NCI-H1694 treated with DMSO at 0.1 percent for 48 hours (cell line): Measurements from ENCODE around the gene FAM216B.
"Not testable (repeated sequence)": the region's sequence is repeated elsewhere in the genome, so short reads cannot be mapped to it uniquely, and the experiment has no call there.

Experiments
- DNase-seq: peaks from one replicate; lab custom pipeline; 2025; lab: John Stamatoyannopoulos, UW

Gene FAM216B

DNA sequence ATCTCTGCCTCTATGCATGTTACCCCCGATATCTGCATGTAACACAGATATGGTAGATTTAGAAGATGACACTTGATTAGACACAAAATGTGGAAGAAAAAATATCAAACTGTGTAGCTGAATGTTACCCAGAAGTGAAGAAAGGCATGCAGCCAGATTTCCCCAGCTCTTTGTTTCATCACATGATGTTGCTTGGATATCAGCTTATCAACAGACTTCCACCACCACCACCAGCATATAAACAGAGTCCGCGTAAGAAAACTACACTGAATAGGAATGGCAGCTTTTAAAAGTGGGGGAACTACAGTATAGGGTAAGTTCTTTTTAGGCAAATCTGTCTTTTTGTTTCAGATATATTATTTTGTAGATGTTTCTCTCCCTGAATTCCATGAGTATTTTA, at the start of gene FAM216B:
Gene FAM216B (plus strand): TSS at position 233 of the 400 bp plus-strand sequence. CDS start 2,484 bp downstream, outside the sequence.
- no peak for DNase-seq

DNA sequence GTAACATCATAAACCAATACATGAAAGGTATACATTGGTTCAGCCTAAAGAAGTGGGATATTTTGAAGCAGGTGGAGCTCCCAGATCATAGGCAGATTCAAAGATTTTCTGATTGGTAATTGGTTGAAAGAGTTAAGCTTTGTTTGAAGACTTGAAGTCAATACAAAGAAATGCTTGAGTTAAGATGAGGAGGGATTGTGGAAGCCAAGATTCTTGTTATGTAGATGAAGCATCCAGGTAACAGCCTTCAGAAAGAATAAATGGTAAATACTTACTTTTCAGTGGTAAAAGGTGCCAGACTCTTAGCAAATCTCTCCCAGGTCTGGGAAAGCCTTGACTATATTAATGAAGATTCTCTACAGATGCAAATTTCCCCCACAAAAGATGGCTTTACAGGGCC, 49.3 kb upstream of the FAM216B start:
- DNase-seq: no peak

DNA sequence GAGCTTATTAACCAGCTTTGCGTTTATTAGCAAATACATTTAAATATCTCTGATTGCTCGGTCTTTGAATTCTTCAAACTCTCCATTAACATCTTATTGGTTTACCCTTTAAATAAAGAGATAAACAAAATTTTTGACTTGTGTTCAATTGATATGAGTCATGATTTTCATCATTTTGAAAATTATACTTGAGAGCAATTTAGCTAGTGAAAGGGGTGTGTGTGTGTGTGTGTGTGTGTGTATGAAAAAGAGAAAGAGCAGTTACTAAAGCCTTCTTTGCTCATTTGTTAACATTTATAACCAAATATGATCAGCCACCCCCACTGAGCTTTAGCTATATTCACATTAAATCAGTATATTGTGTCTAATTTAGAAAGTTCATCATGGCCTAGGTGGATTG, 48.3 kb upstream of the FAM216B start:
- DNase-seq: no peak

DNA sequence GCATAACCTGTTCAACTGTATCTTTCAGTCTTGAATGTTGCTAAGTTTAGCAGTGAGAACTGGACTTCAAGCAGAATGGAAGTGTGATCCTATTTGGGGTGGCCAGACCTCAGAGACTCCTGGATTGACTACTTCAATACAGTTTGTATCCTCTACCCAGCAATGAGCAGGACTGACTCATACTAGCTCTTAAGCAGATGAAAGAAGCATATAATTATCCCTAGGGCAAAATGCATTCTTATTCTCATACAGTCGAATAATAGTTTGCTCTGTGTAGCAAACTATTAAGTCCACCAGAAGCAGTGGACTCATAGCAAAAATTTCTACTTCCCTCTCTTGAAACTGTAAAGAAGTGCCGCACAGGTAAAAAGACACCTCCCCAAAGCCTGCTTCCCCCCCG, 46.4 kb upstream of the FAM216B start:
- no peak for DNase-seq

DNA sequence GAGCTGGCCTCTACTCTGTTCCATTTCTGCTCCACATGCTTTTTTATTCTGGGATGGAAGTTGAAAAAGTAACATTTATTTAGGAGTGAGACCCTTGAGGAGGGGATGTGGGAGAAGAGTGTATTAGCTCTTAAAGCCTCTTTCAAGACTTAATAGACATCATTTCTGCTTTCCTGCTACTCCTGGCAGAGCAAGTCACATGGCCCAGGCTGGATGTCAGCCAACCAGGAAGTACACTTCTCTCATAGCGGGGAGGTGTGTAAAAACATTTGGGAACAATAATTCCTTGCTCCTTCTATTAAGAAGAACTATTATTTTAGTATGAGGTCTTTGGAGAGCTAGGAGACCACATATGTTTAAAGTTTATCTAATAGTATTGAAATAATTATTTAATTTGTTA, 40.6 kb upstream of the FAM216B start:
- DNase-seq: no peak

DNA sequence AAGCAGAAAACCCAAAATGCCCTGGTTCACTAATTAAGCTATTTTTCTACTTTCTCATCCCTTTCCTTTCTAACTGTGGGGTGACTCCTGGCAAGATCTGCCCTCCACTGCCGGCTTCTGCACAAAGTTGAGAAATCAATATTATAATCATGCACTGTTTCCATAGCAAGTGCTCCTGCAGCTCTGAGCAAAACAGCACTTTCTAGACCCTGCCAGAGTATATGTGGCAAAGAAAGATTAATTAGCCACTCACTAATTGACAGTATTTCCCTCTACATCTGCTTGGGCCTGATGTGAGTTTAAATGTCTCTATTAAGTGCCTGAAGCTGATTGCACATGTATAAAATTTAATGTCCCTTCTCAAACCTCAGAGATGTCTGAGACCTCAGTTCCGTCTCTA, 39.5 kb upstream of the FAM216B start:
- no peak for DNase-seq

DNA sequence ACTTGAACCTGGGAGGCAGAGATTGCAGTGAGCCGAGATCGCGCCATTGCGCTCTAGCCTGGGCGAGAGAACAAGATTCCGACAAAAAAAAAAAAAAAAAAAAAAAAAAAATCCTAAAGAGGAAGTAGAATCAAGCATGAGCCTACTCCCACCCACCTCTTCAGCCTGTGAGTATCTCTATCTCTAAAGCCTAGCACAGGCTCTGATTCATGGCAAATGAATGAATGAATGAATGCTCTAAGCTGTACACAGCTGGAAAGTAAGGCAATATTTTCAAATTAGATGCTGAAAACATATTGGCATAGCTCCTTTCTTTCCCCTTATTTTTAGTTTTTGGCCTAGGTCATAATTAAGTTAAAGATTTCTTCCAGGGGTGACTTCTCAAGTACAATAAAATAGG, 35.7 kb upstream of the FAM216B start:
- DNase-seq: no peak

DNA sequence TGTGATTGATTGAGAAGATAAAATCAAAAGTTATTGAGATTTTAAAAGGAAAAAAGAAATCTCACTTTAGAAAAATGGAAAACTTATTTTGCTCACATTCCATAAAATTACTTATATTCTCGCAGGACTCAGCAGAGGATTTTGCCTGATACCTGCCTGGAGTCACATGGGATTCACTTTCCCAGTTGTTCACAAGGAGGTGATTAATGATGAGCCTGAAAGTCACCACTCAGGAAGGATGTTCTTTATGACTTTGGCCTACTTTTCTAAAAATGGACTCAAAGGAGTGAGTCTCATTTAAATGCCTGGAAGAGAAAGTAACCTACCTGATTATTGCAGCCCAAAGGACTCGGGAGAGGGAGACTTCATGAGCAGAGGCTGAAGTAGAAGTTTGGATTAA, 34.5 kb upstream of the FAM216B start:
- DNase-seq: no peak

DNA sequence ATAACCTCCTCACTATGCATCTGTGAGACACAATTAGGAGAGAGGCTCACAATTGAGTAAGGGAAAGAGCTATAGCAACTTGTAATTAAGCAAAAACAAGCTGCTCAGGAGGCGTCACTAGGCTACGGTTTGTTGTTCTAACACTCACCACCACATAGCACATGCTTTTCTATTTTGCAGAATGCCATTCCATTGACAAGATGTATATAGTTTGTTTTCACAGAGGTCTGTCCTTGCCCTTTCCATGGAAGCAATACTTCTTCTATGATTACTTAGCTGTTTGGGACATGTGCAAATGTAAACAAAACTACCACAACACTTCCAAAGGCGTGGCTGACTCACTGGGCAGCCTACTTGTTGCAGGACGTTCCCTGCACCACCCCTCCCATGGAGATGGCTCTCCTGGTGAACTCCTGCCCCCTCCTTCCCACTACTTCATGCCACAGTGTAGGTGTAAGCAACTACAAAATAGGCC, 33.9 kb upstream of the FAM216B start:
- no peak for DNase-seq

DNA sequence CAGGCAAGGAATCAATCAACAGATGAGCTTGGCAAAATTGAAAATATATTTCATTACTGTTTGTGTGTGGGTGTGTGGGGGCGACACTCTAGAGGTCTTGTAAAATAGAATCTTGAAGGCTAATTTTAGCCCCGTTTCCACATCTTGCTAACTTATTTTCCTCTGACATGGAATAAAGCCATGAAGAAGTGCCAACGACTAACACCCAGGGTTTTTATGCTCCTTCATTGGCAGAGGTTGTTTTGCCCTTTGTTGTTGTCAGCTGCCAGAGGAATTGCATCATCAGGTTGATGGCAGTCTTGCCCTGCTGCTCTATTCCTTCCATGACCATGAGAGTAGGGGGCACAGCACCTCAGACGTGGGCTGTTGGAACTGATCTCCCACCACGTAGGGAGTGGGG, 30.6 kb upstream of the FAM216B start:
- no peak for DNase-seq

DNA sequence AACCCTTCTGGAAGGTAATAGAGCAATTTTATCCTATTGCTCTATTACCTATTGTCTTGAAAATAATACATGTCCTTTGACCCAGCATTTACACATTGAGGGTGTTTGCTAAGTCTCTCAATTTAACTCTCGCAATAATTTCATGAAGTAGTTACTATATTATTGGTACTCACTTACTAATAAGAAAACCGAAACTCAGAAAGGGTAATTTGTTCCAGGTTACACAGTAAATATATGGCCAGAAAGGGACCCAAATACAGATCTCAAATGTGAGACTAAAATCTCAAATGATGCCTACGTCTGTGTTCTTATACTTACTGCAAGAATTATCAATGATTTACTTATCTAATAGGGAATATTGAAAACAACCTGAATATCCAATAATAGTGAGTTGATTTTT, 29.7 kb upstream of the FAM216B start:
- no peak for DNase-seq

DNA sequence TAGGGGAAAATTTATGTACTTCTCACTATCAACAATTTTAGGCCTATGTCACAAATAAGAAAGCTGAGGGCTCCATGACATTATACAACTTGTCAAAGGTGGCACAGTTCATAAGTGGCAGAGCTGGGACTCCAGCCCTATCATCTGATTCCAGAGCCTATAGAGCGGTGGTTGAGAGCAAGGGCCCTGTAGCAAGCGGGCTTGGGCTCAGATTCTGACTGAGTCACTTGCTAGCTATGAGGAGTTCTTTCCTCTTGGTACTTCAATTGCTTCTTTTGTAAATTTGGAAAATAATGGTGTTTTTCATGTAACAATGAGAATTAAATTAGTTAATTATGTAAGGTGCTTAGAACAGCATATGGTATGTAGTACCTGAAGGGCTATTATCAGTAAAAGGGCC, 28.7 kb upstream of the FAM216B start:
- no peak for DNase-seq

DNA sequence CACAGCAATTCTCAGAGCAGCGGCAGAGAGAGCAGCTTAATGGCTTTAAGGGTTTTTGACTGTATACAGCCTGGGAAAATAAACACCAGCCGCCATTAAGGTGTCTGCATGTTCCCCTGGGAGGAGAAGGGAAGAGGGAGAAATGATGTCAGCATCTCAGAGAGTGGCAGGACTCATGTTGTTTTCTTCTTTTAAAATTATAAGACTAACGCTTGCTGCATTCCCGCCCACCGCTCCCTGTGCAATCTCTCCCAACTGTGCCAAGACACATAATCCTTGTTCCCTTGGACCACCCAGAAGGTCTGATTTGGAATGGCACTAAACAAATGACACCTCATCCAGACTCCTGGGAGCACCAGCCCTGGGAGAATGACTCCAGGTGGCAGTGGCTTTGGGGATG, 27.7 kb upstream of the FAM216B start:
- DNase-seq: no peak

DNA sequence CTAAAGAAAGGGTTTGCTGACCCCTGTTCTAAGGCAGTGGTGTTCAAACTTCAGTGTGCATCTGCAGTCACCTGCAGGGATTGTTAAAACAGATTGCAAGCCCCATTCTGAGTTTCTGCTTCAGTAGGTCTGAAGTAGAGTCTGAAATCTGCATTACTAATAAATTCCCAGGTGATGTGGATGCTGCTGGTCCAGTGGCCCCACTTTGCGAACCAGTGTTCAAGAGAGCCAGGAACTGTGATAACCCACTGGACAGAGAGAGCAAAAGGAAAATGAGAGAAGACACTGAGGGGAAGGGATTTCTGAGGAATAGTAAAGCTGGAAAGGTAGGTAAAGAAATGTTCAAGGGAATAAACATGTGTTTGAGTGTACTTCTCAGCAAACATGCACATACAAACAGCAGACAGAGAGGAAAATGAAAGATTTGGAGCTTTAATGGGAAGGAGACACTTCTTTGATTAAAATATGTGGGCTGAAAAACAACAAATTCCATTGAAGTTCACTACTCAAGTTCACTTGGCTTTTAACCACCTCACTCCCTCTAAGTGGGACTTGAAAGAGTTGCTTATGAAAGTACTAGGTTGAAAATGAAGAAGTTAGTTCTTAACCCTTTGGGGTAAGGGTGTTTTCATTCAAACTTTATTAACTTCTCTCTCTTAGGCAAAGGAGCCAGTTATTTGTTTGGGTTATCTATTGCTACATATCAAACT, 26.4 kb upstream of the FAM216B start:
- DNase-seq: no peak

DNA sequence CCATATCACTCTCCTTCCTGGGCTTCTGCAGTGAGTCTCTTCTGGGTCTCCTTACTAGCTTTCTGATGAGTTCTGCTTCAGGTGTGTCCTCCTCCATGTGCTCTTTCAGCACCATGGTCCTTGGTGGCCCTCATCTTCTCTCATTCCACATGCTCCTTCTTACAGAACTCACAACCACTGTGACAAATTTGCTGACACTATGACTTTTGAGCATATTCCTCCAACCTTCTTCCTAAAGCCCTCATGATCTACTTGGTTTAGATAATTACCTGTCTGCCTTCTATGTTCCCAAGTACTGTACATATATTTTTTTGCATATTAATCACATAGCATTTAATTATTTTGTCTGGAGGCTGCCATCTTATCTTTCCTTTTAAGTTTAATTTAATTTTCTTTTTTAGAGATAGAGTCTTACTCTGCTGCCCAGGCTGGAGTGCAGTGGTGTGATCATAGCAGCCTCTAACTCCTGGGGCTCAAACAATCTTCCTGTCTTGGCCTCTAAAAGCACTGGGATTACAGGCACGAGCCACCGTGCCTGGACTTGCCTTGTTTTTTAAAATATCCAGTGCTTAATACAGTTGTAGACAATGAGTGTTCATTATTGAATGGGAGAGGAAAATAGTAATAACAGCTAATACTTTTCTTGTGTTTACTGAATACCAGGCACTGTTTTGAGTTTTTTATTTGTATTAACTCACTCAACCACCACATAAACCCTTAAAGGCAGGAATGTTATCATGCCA, 23.5 kb upstream of the FAM216B start:
- no peak for DNase-seq

DNA sequence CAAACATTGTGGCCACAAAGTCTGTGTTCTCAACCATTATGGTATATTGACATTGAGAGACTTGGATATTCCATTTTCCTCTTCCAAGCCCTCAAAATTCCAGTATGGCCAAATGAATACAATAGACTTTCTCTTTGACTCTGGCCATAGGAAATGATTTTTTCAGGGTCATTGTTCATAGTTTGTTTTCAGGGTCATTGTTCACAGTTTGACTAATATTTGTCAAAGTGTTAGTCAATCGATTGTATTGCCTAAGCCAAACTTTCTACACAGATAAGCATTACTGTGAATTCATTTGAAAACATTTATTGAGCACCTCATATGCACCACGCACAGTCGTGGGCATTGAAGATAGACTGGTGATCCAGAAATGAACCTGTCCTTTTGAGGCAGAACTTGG, 22.9 kb upstream of the FAM216B start:
- DNase-seq: no peak

DNA sequence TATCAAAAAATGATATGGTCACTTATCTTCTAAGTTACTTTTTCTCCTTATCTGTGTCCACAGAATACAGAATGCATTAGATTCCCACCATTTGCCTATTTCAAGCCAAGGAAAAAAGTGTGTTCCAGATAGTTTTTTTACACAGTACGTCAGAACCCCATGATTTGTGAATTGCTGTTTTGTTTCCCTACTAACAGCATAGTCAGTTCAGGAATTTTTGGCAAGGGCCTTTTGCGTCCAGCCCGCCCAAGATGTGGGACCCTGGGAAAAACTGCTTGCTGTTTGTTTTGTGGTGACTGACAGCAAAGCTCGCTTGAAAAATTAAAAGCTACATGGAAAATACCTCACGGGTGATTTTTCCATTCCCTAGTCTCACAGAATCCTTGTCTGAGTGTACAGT, 20.4 kb upstream of the FAM216B start:
- no peak for DNase-seq

DNA sequence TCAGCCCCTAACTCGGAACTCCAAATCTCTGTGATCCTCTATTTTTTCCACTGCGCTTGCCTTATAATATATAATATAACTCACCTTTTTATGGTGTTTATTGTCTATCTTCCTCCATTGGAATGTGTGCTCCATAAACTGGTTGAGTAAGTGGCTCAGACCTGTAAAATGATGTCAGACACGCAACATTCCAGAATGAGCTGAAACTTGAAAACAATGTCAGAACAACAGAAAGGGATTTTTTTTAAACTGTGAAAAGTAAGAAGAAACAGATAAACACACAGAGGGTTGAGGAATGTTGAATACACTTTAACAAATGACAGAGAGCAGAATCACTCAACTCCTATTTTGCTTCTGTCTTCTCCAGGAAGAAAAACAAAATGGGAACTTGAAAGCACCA, 19.1 kb upstream of the FAM216B start:
- DNase-seq: no peak

DNA sequence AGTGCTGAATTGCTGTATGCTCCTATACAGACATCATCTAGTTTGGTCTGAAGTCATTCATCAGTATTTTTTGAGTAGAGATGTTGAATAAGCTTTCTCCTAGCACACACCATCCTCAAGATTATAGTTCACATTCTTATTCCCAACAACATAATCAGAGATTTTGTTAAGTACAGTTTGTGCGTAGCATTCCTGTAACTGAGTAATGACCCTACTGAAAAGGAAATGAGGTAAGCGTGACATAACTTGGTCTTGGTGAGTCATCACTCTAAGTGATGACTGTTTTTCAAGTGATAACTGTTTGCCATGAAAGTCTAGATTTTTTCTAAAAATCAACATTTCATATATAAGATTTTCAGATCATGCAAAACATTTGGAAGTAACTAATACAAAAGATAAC, 18.5 kb upstream of the FAM216B start:
- DNase-seq: no peak

DNA sequence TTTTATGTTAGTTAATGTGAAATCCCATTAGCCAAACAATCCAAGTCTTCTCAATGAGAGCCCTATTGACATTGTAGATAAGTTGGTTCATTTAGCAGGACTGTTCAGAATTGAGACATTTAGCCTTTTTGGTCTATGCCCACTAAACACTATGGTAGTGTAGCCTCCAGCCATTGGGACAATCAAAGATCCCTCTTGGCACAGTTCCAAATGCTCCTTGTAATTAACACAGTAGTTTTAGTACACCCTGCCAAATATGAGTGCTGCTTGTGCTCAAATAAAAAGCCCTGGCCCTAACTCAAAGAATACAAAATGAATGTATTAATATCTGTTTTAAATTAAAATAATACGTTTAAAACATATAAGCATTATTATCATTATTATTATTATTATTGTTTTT, 15.4 kb upstream of the FAM216B start:
- no peak for DNase-seq

DNA sequence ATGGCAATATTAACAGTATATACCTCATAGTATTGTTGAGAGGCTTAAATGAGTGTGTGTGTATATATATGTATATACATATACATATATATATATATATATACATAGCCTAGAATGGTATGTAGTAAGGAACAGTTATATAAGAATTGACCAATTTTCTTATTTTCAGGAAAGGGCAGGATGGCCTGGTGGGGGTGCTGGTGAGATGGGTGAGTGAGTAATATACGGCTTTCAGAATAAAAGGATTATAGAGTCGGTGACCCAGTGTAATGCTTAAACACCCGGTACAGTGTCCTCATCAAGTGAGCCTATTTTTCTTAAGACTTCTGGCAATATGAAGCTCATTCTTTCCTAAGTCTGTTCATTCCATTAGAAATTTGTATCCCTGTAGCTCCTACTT, 11.7 kb upstream of the FAM216B start:
- no peak for DNase-seq

DNA sequence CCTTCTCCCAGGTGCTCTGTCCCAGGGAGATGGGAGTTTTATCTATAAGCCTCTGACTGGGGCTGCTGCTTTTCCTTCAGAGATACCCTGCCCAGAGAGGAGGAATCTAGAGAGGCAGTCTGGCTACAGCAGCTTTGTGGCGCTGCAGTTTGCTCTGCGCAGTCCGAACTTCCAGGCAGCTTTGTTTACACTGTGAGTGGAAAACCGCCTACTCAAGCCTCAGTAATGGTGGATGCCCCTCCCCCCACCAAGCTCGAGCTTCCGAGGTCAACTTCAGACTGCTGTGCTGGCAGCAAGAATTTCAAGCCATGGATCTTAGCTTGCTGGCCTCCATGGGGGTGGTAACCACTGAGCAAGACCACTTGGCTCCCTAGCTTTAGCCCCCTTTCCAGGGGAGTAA, 4.8 kb upstream of the FAM216B start:
- not testable (repeated sequence) for DNase-seq

DNA sequence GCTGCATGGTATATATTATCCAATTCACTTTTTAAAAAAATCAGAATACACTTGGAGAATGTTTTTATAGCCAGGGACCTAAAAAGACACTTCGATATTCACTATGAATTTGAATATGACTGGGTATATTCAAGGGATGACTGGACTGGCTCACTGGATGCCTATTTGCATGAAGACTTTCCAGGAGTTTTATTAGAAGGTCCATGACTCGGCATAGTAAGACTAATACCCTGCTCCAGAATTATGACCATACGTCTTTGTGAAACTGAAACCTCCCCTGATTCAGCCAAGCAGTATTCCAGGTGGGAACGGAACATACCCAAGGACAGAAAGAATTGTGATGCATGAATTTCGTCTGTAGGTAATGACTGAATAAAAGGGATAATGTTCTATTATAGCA, 3.9 kb upstream of the FAM216B start:
- DNase-seq: no peak

DNA sequence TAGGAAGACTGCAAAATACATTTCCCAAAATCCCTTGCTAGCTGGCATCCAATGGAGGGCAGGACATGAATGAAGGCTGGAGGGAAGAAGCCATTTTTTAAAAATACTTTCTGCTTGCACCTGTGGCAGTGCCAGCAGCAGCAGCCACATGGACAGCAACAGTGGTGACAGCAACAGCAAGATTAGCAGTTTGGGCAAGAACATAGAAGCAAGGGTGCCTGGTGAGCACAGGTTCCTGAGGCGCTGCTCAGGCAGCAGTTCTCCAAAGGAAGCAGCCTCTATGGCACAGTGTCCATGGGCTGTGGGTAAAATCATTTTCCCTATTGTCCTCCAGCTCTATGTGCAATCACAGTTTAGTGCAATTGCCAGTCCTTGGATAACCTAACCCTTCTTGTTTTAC, 1.3 kb upstream of the FAM216B start:
- DNase-seq: no peak
